Panc1 (cell line): ENCODE measurements around the gene IL1A. TPM values are rescaled to one million over a fixed set of nuclear protein-coding genes. Genes with fewer than 3 reads are reported as not detected.

ENCODE experiments used
- ATAC-seq: fragments of 200-7000 bp; cut with Tn5 transposase; 2 replicates; pipeline ENCODE4 v1.9.1; 2020; ENCODE audit warnings: mild to moderate bottlenecking, moderate library complexity
- BruUV-seq: library from RNA; stranded (reverse); fragments of 400-500 nt; replicated peaks from 2 replicates; lab custom pipeline; 2021; lab: Mats Ljungman, UMichigan
- CTCF ChIA-PET: fragments of 300-600 bp; sonication (Branson Sonifier 250); formaldehyde crosslinking; loops from one replicate; lab custom pipeline; 2022; ENCODE audit warnings: antibody characterized with exemption; lab: Charles Lee
- POLR2A ChIA-PET: fragments of 300-600 bp; sonication (Branson Sonifier 250); formaldehyde crosslinking; loops from one replicate; lab custom pipeline; 2022; ENCODE audit warnings: antibody characterized with exemption; lab: Charles Lee
- DNase-seq: peaks from one replicate; pipeline ENCODE4 v3.0.0-alpha.2; 2010; ENCODE audit warnings: low read depth, low spot score
- H3K27ac ChIP-seq: 2 replicates; pipeline ENCODE4 v1.5.1; 2011; ENCODE audit warnings: mild to moderate bottlenecking, low read length, inconsistent platforms
- H3K27me3 ChIP-seq: fragments of 200-500 bp; sonication (Bioruptor generic); 2 replicates; pipeline ENCODE4 v1.6.0; 2014; ENCODE audit warnings: low read length, inconsistent platforms; ENCODE audit not compliant: control insufficient read depth, insufficient read depth
- H3K36me3 ChIP-seq: fragments of 200-500 bp; sonication (Bioruptor generic); 2 replicates; pipeline ENCODE4 v1.5.1; 2014; ENCODE audit warnings: inconsistent platforms, mild to moderate bottlenecking, low read length, moderate library complexity; ENCODE audit not compliant: control insufficient read depth, insufficient read depth
- H3K4me1 ChIP-seq: 2 replicates; pipeline ENCODE4 v1.5.1; 2011; ENCODE audit warnings: inconsistent platforms, mild to moderate bottlenecking, low read length, moderate library complexity; ENCODE audit not compliant: control insufficient read depth, insufficient read depth
- H3K4me3 ChIP-seq, 2 experiments: 2 replicates each; pipeline ENCODE4 v1.5.1; 2011 to 2012; ENCODE audit warnings: low read depth in 2 of 2, low read length in 2 of 2, mild to moderate bottlenecking in 2 of 2, inconsistent platforms in 1 of 2, moderate library complexity in 1 of 2
- H3K9me3 ChIP-seq: fragments of 200-500 bp; sonication (Bioruptor generic); 2 replicates; pipeline ENCODE4 v1.5.1; 2014; ENCODE audit warnings: low read depth, mild to moderate bottlenecking, inconsistent platforms, low read length, moderate library complexity; ENCODE audit not compliant: control insufficient read depth, insufficient read depth
- POLR2AphosphoS5 ChIP-seq: IDR thresholded peaks from 2 replicates; pipeline ENCODE4 v1.6.1; 2012; ENCODE audit warnings: mild to moderate bottlenecking, low read depth, low read length, moderate library complexity
- SIN3A ChIP-seq: IDR thresholded peaks from 2 replicates; pipeline ENCODE4 v1.6.1; 2012; ENCODE audit warnings: low read depth, mild to moderate bottlenecking, low read length, moderate library complexity, borderline replicate concordance; ENCODE audit not compliant: insufficient read depth
- TCF7L2 ChIP-seq: IDR thresholded peaks from 2 replicates; pipeline ENCODE4 v1.6.1; 2011; ENCODE audit warnings: mild to moderate bottlenecking, low read depth, low read length, inconsistent platforms
- in situ Hi-C: cut with HindIII; loops from 2 replicates; pipeline ENCODE4 v1.10.0; 2016; ENCODE audit warnings: low sequenced_read_pairs, low pct_unique_long_range_greater_than_20kb
- intact Hi-C: fragments of 100-400 bp; cut with micrococcal nuclease; formaldehyde crosslinking; loops from one replicate; pipeline ENCODE4 v1.10.0; 2022; ENCODE audit not compliant: unreplicated experiment
- total RNA-seq: library from RNA; stranded (reverse); gene quantifications from one replicate; pipeline ENCODE4 v1.2.1, GENCODE V29; 2021; ENCODE audit not compliant: unreplicated experiment
- TF ChIP-seq, protein P1 (sequence below): fragments of 450-650 bp; IDR thresholded peaks from 2 replicates; pipeline ENCODE4 v1.5.1; 2017; ENCODE audit warnings: mild to moderate bottlenecking
- TF ChIP-seq, protein P2 (sequence below), 2 experiments: IDR thresholded peaks; 2 replicates each; pipeline ENCODE4 v1.6.1; 2011 to 2012; ENCODE audit warnings: low read depth in 2 of 2, control low read depth in 1 of 2, low read length in 1 of 2, mild to moderate bottlenecking in 1 of 2, moderate library complexity in 1 of 2; ENCODE audit not compliant: insufficient read depth in 1 of 2

Gene IL1A
- total RNA-seq, 1 experiment from 2014 or later, result not detected

DNA sequence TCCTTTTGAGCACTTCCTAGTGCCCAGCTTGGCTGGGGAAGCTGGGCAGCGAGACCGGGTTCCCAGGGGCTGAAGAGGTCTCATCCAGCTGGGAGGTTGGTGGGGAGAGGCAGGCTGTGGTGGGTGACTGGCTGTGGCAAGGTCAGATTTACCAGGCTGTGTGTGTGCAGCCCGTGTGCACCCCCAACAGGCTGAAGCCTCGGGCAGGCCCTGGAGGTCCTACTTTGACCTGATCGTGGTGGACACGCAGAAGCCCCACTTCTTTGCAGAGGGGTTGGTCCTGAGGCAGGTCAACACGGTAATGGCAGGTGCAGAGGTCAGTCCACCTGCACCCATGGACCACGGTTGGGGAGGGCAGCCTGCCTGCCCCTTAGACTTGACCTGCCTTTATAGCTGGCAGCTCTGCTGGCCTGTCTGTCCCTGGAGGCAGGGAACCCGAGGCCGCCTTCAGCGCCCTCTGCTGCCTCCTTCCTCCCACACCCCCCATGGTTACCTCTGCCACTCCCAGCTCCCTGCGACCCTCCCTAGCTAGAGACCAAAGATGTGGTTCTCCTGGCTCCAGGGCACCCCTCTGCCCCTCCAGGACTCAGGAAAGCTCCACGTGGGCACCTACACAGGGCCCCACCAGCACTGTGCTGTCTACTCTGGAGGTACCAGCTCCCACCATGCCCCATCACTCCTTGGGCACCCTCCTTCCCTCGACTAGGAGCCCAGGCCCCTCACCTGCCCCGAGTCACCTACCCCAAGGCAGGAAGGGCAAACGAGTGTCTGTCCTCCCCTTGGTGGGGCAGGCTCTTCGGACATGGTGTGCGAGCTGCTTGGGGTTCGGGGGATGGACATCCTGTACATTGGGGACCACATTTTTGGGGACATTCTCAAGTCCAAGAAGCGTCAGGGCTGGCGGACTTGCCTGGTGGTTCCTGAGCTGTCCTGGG is 59.4 kb downstream of the IL1A start:
- ATAC-seq (peak; percentile 75), DNase-seq (no peak)
- Histone ChIP-seq H3K36me3 (no peaks in the 10 kb centered on the region), H3K27ac (no peak overlapping the region), H3K4me1 (peaks cover 4% of the 10 kb centered on the region; the same call in 1 of the 2 replicates), H3K4me3 (no peak overlapping the region), H3K27me3 (no peaks in the 10 kb centered on the region), H3K9me3 (no peaks in the 10 kb centered on the region)
- BruUV-seq, result no TSS peak
- in situ Hi-C loops, result no loop called here
- TF ChIP-seq POLR2AphosphoS5 (no peak), SIN3A (no peak), TCF7L2 (no peak)
- TF ChIP-seq, protein P1, sequence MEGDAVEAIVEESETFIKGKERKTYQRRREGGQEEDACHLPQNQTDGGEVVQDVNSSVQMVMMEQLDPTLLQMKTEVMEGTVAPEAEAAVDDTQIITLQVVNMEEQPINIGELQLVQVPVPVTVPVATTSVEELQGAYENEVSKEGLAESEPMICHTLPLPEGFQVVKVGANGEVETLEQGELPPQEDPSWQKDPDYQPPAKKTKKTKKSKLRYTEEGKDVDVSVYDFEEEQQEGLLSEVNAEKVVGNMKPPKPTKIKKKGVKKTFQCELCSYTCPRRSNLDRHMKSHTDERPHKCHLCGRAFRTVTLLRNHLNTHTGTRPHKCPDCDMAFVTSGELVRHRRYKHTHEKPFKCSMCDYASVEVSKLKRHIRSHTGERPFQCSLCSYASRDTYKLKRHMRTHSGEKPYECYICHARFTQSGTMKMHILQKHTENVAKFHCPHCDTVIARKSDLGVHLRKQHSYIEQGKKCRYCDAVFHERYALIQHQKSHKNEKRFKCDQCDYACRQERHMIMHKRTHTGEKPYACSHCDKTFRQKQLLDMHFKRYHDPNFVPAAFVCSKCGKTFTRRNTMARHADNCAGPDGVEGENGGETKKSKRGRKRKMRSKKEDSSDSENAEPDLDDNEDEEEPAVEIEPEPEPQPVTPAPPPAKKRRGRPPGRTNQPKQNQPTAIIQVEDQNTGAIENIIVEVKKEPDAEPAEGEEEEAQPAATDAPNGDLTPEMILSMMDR, result peak; percentile 79
- TF ChIP-seq, protein P2, sequence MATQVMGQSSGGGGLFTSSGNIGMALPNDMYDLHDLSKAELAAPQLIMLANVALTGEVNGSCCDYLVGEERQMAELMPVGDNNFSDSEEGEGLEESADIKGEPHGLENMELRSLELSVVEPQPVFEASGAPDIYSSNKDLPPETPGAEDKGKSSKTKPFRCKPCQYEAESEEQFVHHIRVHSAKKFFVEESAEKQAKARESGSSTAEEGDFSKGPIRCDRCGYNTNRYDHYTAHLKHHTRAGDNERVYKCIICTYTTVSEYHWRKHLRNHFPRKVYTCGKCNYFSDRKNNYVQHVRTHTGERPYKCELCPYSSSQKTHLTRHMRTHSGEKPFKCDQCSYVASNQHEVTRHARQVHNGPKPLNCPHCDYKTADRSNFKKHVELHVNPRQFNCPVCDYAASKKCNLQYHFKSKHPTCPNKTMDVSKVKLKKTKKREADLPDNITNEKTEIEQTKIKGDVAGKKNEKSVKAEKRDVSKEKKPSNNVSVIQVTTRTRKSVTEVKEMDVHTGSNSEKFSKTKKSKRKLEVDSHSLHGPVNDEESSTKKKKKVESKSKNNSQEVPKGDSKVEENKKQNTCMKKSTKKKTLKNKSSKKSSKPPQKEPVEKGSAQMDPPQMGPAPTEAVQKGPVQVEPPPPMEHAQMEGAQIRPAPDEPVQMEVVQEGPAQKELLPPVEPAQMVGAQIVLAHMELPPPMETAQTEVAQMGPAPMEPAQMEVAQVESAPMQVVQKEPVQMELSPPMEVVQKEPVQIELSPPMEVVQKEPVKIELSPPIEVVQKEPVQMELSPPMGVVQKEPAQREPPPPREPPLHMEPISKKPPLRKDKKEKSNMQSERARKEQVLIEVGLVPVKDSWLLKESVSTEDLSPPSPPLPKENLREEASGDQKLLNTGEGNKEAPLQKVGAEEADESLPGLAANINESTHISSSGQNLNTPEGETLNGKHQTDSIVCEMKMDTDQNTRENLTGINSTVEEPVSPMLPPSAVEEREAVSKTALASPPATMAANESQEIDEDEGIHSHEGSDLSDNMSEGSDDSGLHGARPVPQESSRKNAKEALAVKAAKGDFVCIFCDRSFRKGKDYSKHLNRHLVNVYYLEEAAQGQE (IDR thresholded peaks at IDR 0.05; ENCODE audit: insufficient read depth in 1 of 2, low read depth in 2 of 2, low read length in 1 of 2), result no peak
- intact Hi-C loops, result no loop called here
- POLR2A ChIA-PET, result no interaction called here
- CTCF ChIA-PET, result interaction anchor here (0.7 to 5.2 kb wide), 5 partner anchors 40 to 125 kb away, joined by 3 to 38 read pairs (median 5); no protein-coding TSS in a partner anchor

DNA sequence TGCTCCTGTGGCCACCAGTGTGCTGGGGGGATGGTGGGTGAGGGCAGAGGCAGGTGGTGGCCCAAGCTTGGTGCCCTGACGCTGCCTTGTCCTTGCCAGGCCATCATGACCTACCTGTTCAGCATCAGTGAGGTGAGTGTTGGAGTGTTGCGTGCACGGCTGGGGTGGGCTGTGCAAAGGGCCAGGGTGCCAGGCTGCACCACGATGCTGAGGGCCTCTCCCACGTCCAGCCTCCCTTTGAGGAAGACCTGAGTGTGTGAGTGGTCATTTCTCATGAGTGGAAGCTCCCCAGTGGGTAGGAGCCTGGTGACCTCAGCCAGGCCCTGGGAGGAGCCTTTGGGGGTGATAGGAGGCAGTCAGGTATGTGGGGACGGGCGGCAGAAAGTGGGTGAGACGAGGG is 60.3 kb downstream of the IL1A start:
- intact Hi-C loops (no loop called here), in situ Hi-C loops (no loop called here)
- ChIA-PET POLR2A (no interaction called here), CTCF (interaction anchor here (2.1 to 5.2 kb wide), 2 partner anchors 97 to 124 kb away, joined by 5 to 38 read pairs; no protein-coding TSS in a partner anchor)
- no peak for TF ChIP-seq TCF7L2
- TF ChIP-seq, protein P2 (IDR thresholded peaks at IDR 0.05; ENCODE audit: insufficient read depth in 1 of 2, low read depth in 2 of 2, low read length in 1 of 2), result no peak
- no peak for TF ChIP-seq POLR2AphosphoS5
- no peak for TF ChIP-seq SIN3A
- Histone ChIP-seq H3K4me1 (peaks cover 4% of the 10 kb centered on the region; the same call in 1 of the 2 replicates), H3K4me3 (no peak overlapping the region), H3K9me3 (no peaks in the 10 kb centered on the region), H3K27me3 (no peaks in the 10 kb centered on the region), H3K27ac (no peak overlapping the region), H3K36me3 (no peaks in the 10 kb centered on the region)
- ATAC-seq, result no peak
- BruUV-seq, result no TSS peak
- DNase-seq, result no peak

Other genes starting within 250 kb of the IL1A start
- gene POLR1B, start 242.0 kb downstream of the IL1A start, total RNA-seq, result 35.4 TPM
- 46.7 TPM for gene CHCHD5, start 199.9 kb downstream of the IL1A start, total RNA-seq
- 72.0 TPM for gene SLC20A1, start 138.6 kb downstream of the IL1A start, total RNA-seq
- not detected for gene NT5DC4, start 63.5 kb downstream of the IL1A start, total RNA-seq
- 27.0 TPM for gene CKAP2L, start 19.9 kb downstream of the IL1A start, total RNA-seq
- gene IL1B, start 52.3 kb upstream of the IL1A start, total RNA-seq, result not detected
- not detected for gene IL37, start 126.7 kb upstream of the IL1A start, total RNA-seq
- gene IL36G, start 193.5 kb upstream of the IL1A start, total RNA-seq, result not detected
- gene IL36A, start 221.0 kb upstream of the IL1A start, total RNA-seq, result not detected